Peyer's patch (tissue), 4 donors: ENCODE data around the gene TTK. TPM values are rescaled to one million over a fixed set of nuclear protein-coding genes. Genes with fewer than 3 reads are reported as not detected.

Experiments
- DNase-seq, 3 donors: peaks; one replicate each; pipeline ENCODE4 v3.0.0-alpha.2; 2017 to 2019
- H3K27ac ChIP-seq, 4 donors: fragments of 200-600 bp; sonication (generic); one replicate each; pipeline ENCODE4 v1.5.1; 2016 to 2019
- H3K27me3 ChIP-seq, 2 donors: fragments of 200-600 bp; sonication (generic); one replicate each; pipeline ENCODE4 v1.5.1; 2019
- H3K36me3 ChIP-seq, 3 donors: fragments of 200-600 bp; sonication (generic); one replicate each; pipeline ENCODE4 v1.5.1; 2016 to 2019
- H3K4me1 ChIP-seq, 4 donors: fragments of 200-600 bp; sonication (generic); one replicate each; pipeline ENCODE4 v1.5.1; 2016 to 2019
- H3K4me3 ChIP-seq, 4 donors: fragments of 200-600 bp; sonication (generic); 1 replicate in 3 of 4; 2 replicates in 1 of 4; pipeline ENCODE4 v1.5.1; 2016 to 2019; ENCODE audit warnings: mild to moderate bottlenecking in 1 of 4
- H3K9me3 ChIP-seq, 4 donors: fragments of 200-600 bp; sonication (generic); one replicate each; pipeline ENCODE4 v1.5.1; 2016 to 2019; ENCODE audit warnings: mild to moderate bottlenecking in 1 of 4
- CTCF ChIP-seq, 6 experiments: fragments of 450-650 bp in 4 of 6; fragments of 200-600 bp in 2 of 6; sonication (generic) in 1 of 6; IDR thresholded peaks; one replicate each; pipeline ENCODE4 v1.5.1; 2017 to 2019; ENCODE audit warnings: antibody characterized with exemption in 6 of 6, mild to moderate bottlenecking in 3 of 6, moderate library complexity in 1 of 6
- POLR2A ChIP-seq, 2 donors: fragments of 450-650 bp; IDR thresholded peaks; one replicate each; pipeline ENCODE4 v1.5.1; 2017; ENCODE audit warnings: antibody characterized with exemption in 2 of 2, mild to moderate bottlenecking in 2 of 2, moderate library complexity in 2 of 2
- total RNA-seq, 4 donors: library from RNA; depleted of rRNA; stranded (reverse); fragments of >200 nt; gene quantifications; one replicate each; pipeline ENCODE4 v1.1.0, GENCODE V29; 2016

TTK gene
- total RNA-seq, 4 donors from 2014 or later = 0.94 to 5.9 (median 4.1) TPM

GRCh38 chr6:79993911-79994309 lies 10.5 kb upstream of the TTK start:
- Histone ChIP-seq H3K4me1 (no peaks in the 10 kb centered on the region), H3K9me3 (no peaks in the 10 kb centered on the region), H3K27me3 (no peaks in the 10 kb centered on the region), H3K27ac (no peak overlapping the region), H3K4me3 (no peak overlapping the region), H3K36me3 (no peaks in the 10 kb centered on the region)
- TF ChIP-seq CTCF (IDR thresholded peaks at IDR 0.05) (no peak), POLR2A (IDR thresholded peaks at IDR 0.05) (no peak)
- DNase-seq = no peak

GRCh38 chr6:79997728-79998127 lies 6.7 kb upstream of the TTK start:
- Histone ChIP-seq H3K4me3 (no peak overlapping the region), H3K9me3 (no peaks in the 10 kb centered on the region), H3K27ac (no peak overlapping the region), H3K4me1 (no peaks in the 10 kb centered on the region), H3K36me3 (no peaks in the 10 kb centered on the region), H3K27me3 (no peaks in the 10 kb centered on the region)
- DNase-seq = no peak
- TF ChIP-seq POLR2A (IDR thresholded peaks at IDR 0.05) (no peak), CTCF (IDR thresholded peaks at IDR 0.05) (no peak)

GRCh38 chr6:80001337-80001736 lies 3.1 kb upstream of the TTK start:
- TF ChIP-seq POLR2A (IDR thresholded peaks at IDR 0.05) (no peak), CTCF (IDR thresholded peaks at IDR 0.05) (no peak)
- Histone ChIP-seq H3K27ac (no peak overlapping the region), H3K4me1 (peaks cover 0 to 8% (median 4%) of the 10 kb centered on the region in 4 donors)

GRCh38 chr6:80003826-80004172 lies 650 bp upstream of the TTK start:
- no peaks in the 10 kb centered on the region for H3K36me3 ChIP-seq
- DNase-seq = peak; percentile 28 to 55 (median 54)
- no peaks in the 10 kb centered on the region for H3K9me3 ChIP-seq
- peaks cover 0 to 8% (median 4%) of the 10 kb centered on the region in 4 donors for H3K4me1 ChIP-seq
- peak overlapping the region; percentile 76 to 80 (median 78) for H3K27ac ChIP-seq
- peak overlapping the region; percentile 57 to 64 (median 60) for H3K4me3 ChIP-seq
- no peaks in the 10 kb centered on the region for H3K27me3 ChIP-seq
- no peak for TF ChIP-seq CTCF (IDR thresholded peaks at IDR 0.05)

More at GRCh38 chr6:80001337-80001736, 3.1 kb upstream of the TTK start:
- DNase-seq = no peak
- Histone ChIP-seq H3K4me3 (no peak overlapping the region), H3K9me3 (no peaks in the 10 kb centered on the region), H3K36me3 (no peaks in the 10 kb centered on the region), H3K27me3 (no peaks in the 10 kb centered on the region)

- H3K4me3 ChIP-seq = peak overlapping the region in 1 of 4 donors; percentile 62
- H3K36me3 ChIP-seq = no peaks in the 10 kb centered on the region
- no peak for TF ChIP-seq POLR2A (IDR thresholded peaks at IDR 0.05)
- no peak for TF ChIP-seq CTCF (IDR thresholded peaks at IDR 0.05)
- no peaks in the 10 kb centered on the region for H3K27me3 ChIP-seq
- H3K27ac ChIP-seq = no peak overlapping the region
- peaks cover 0 to 8% (median 4%) of the 10 kb centered on the region in 4 donors for H3K4me1 ChIP-seq
- H3K9me3 ChIP-seq = no peaks in the 10 kb centered on the region
- DNase-seq = no peak
Observed at GRCh38 chr6:80005406-80005805, 957 bp downstream of the TTK start.

GRCh38 chr6:80006541-80006940 lies 2.1 kb downstream of the TTK start:
- Histone ChIP-seq H3K4me3 (no peak overlapping the region), H3K36me3 (no peaks in the 10 kb centered on the region), H3K9me3 (no peaks in the 10 kb centered on the region), H3K27me3 (no peaks in the 10 kb centered on the region), H3K4me1 (peaks cover 0 to 8% (median 4%) of the 10 kb centered on the region in 4 donors), H3K27ac (no peak overlapping the region)
- TF ChIP-seq POLR2A (IDR thresholded peaks at IDR 0.05) (no peak), CTCF (IDR thresholded peaks at IDR 0.05) (no peak)
- DNase-seq = no peak
